Kidney (tissue), 14 donors: ENCODE results near the gene PAX3. TPM values are rescaled to one million over a fixed set of nuclear protein-coding genes. Genes with fewer than 3 reads are reported as not detected.
A peak's percentile ranks its signal among the peaks of the same experiment; 100 is the strongest.

Experiments used
- DNase-seq, 5 donors: peaks; one replicate each; pipeline ENCODE4 v3.0.0-alpha.2; 2013 to 2020
- FAIRE-seq: peaks from 2 replicates; lab custom pipeline; 2012; peaks lifted over from hg19 to GRCh38; lab: Jason Lieb, UNC
- H3K27ac ChIP-seq, 2 donors: one replicate each; pipeline ENCODE4 v1.7.0; 2013; ENCODE audit warnings: low read depth in 2 of 2, low read length in 2 of 2, inconsistent platforms in 1 of 2
- H3K27me3 ChIP-seq: one replicate; pipeline ENCODE4 v1.7.1; 2013; ENCODE audit warnings: low read length, inconsistent platforms; ENCODE audit not compliant: control insufficient read depth, insufficient read depth
- H3K36me3 ChIP-seq, 3 donors: one replicate each; pipeline versions ENCODE4 v1.7.0 to v1.7.1; 2013; ENCODE audit warnings: low read length in 3 of 3, control low read depth in 1 of 3, inconsistent platforms in 1 of 3; ENCODE audit not compliant: insufficient read depth in 3 of 3, control insufficient read depth in 2 of 3
- H3K4me1 ChIP-seq, 3 donors: one replicate each; pipeline versions ENCODE4 v1.7.0 to v1.7.1; 2013; ENCODE audit warnings: low read length in 3 of 3, inconsistent platforms in 1 of 3, low read depth in 1 of 3; ENCODE audit not compliant: control insufficient read depth in 2 of 3, insufficient read depth in 2 of 3
- H3K4me3 ChIP-seq, 3 donors: one replicate each; pipeline versions ENCODE4 v1.7.0 to v1.8.1; 2013; ENCODE audit warnings: low read length in 3 of 3, control low read depth in 1 of 3, inconsistent platforms in 1 of 3
- H3K9ac ChIP-seq, 3 donors: one replicate each; pipeline versions ENCODE4 v1.7.0 to v1.7.1; 2013; ENCODE audit warnings: low read length in 3 of 3, control low read depth in 1 of 3, inconsistent platforms in 1 of 3
- H3K9me3 ChIP-seq, 3 donors: one replicate each; pipeline versions ENCODE4 v1.7.0 to v1.7.1; 2013; ENCODE audit warnings: low read length in 3 of 3, control low read depth in 1 of 3, inconsistent platforms in 1 of 3; ENCODE audit not compliant: control insufficient read depth in 2 of 3, insufficient read depth in 1 of 3
- intact Hi-C: fragments of 100-400 bp; cut with DNase I; formaldehyde crosslinking; loops from one replicate; pipeline ENCODE4 v1.11.1; 2022
- polyA plus RNA-seq: library from polyadenylated mRNA; stranded (reverse); fragments of 350-450 nt; fragmentation: Illumina TruSeq; extraction: RNeasy Lipid Tissue Mini Kit (QIAGEN cat#74804); gene quantifications from one replicate; pipeline ENCODE4 v1.2.3, GENCODE V29; 2014; ENCODE audit warnings: low read depth, low replicate concordance; ENCODE audit not compliant: insufficient read depth
- total RNA-seq: library from RNA; stranded (reverse); fragmentation: NEBNext Ultra II Directional; extraction: Animal tissue kit (Norgen Biotek cat#: 25700); gene quantifications from one replicate; pipeline ENCODE4 v1.2.1, GENCODE V29; 2021
- TF ChIP-seq, protein P1 (sequence below): IDR thresholded peaks from 3 replicates; pipeline ENCODE4 v1.5.1; 2012; ENCODE audit warnings: mild to moderate bottlenecking, moderate library complexity, borderline replicate concordance; ENCODE audit not compliant: insufficient read depth; ENCODE audit errors: extremely low read depth
- donor health status: control.
- donor health status: control.
- donor health status: control.
- donor health status: control.
- donor health status: control.
- donor health status: DM: yes; HTN: yes; CAD: no.
- donor health status: Normal renal cell carcinoma (clear cell type).

The PAX3 gene
- total and polyA plus RNA-seq, 2 donors from 2014 or later, result not detected

DNA sequence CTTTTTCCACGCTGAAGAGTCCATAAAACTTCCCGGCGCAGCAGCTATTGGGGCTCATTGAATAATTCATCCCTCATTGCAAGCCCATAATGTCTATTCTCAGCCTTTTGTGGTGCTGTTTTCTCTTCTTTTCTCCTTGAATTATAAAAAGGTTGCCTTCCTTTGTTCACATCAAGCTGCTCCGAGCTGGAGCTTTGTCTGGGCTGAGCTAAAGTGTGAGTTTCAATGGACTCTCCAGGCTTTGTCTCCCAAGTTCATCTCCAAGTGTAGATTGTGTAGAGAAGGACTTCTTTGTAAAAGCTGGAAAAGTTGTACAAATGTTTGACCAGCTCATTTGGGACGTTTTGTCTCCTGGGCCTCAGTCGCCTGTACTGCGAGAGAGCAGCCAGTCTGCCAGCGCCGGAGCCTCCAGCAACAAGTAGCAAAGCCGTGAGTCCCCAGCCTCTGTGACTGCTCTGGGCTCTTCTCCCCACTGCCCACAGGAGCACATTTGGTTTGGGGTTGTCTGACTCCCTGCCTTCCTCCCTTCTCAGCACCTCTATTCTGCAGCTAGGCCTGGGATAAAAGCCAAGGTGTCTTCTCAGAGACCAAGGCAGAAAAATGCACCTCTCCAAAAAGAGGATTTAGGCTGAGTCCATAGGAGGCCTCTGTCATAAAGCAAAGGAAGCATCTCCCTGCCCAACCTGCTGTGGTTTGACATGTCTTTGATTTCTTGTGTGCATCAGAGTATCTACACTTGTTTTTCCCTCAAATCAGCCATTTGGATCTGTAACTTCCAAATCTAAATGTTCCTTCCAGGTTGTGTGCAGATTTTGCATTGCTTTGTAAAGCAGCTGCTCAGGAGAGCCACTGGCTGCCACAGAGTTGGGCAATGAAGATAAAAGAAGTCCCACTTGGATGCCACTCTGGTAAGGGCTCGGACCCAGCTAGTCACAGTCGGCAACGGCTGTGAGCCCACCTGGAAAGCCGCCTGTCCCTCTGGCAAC, 6.4 kb downstream of the PAX3 start:
- Histone ChIP-seq H3K9ac (no peak overlapping the region), H3K27ac (no peak overlapping the region), H3K4me1 (peaks cover 0 to 4% (median 0%) of the 10 kb centered on the region in 3 donors), H3K36me3 (no peaks in the 10 kb centered on the region), H3K27me3 (peaks cover 93% of the 10 kb centered on the region), H3K9me3 (no peaks in the 10 kb centered on the region), H3K4me3 (no peak overlapping the region)
- DNase-seq (no peak), FAIRE-seq (no peak)
- TF ChIP-seq, protein P1, sequence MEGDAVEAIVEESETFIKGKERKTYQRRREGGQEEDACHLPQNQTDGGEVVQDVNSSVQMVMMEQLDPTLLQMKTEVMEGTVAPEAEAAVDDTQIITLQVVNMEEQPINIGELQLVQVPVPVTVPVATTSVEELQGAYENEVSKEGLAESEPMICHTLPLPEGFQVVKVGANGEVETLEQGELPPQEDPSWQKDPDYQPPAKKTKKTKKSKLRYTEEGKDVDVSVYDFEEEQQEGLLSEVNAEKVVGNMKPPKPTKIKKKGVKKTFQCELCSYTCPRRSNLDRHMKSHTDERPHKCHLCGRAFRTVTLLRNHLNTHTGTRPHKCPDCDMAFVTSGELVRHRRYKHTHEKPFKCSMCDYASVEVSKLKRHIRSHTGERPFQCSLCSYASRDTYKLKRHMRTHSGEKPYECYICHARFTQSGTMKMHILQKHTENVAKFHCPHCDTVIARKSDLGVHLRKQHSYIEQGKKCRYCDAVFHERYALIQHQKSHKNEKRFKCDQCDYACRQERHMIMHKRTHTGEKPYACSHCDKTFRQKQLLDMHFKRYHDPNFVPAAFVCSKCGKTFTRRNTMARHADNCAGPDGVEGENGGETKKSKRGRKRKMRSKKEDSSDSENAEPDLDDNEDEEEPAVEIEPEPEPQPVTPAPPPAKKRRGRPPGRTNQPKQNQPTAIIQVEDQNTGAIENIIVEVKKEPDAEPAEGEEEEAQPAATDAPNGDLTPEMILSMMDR, result no peak
- intact Hi-C loops, result no loop called here

DNA sequence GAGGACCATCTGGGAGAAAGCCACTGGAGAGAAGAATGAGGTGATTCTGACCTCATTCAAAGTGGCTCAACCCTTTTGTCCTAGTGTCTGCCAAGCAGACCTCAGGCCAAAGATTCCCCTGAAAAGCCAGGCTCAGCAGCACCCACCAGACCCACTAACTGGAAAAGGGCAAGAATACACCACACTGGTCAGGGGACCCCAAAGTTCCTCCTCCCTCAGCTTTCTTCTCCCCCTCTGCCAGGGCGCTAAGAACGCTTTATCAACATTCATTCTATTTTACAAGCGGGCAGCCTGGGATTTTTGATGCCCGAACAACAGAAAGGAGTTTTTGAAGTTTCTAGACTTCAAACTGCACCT, 7.3 kb downstream of the PAX3 start:
- Histone ChIP-seq H3K9ac (no peak overlapping the region), H3K4me3 (no peak overlapping the region), H3K27me3 (peaks cover 91% of the 10 kb centered on the region), H3K36me3 (no peaks in the 10 kb centered on the region), H3K4me1 (peaks cover 0 to 4% (median 0%) of the 10 kb centered on the region in 3 donors), H3K9me3 (no peaks in the 10 kb centered on the region), H3K27ac (no peak overlapping the region)
- DNase-seq, result no peak
- intact Hi-C loops, result no loop called here
- no peak for FAIRE-seq
- TF ChIP-seq, protein P1, result no peak

DNA sequence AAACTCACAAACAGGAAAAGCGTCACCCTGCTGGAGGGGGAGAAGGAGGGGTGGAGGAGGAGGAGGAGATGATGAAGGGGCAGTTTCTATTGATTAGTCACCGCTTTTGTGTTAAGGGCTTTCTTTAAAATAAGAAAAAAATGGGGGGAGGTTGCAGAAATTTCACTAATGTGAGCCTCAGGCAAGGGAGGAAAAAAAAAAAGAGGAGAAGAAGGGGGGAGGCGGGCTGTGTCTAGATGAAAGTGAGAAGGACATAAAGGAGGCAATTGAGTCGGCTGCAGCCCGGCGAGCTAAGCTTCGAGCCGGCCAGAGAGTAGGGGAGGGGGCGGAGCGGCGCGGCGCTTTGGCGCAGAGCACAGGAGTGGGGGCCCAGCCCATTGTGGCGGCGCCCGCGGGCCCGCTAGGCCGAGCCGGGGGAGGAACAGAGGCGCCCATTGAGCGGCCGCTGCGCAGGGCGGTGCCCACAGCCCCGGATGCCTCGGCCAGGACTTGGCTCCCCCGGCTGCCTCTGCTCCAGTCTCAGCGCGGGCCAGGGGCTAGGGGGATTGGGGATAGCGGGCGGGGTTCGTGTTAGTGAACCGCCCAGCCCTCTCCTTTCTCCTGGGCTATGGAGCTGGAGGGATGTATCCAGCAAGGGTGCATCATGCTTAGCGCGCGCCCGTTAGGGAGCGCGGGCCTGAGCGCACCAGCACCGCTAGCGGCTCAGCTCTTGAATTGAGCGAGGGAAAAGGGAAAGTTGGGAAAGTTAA, 7.9 kb downstream of the PAX3 start:
- H3K9me3 ChIP-seq, result no peaks in the 10 kb centered on the region
- no peak for FAIRE-seq
- no peak overlapping the region for H3K9ac ChIP-seq
- TF ChIP-seq, protein P1, result no peak
- peaks cover 90% of the 10 kb centered on the region for H3K27me3 ChIP-seq
- H3K4me1 ChIP-seq, result peaks cover 0 to 4% (median 0%) of the 10 kb centered on the region in 3 donors
- no peak overlapping the region for H3K4me3 ChIP-seq
- peak in 2 of 5 donors; percentile 58 to 62 for DNase-seq
- H3K27ac ChIP-seq, result no peak overlapping the region
- no peaks in the 10 kb centered on the region for H3K36me3 ChIP-seq
- intact Hi-C loops, result no loop called here
